GM12878 (cell line): ENCODE results near the gene FXYD3. TPM values are rescaled to one million over a fixed set of nuclear protein-coding genes. Genes with fewer than 3 reads are reported as not detected.

Experiments used
- ATAC-seq: fragments of 200-7000 bp; cut with Tn5 transposase; 3 replicates; pipeline ENCODE4 v1.9.1; 2020; ENCODE audit warnings: mild to moderate bottlenecking, moderate library complexity
- BruUV-seq: library from RNA; stranded (reverse); fragments of 400-500 nt; replicated peaks from 2 replicates; lab custom pipeline; 2021; lab: Mats Ljungman, UMichigan
- CTCF ChIA-PET: fragments of 300-600 bp; sonication (Branson Sonifier 250); formaldehyde crosslinking; extraction: SDS; loops from one replicate; lab custom pipeline; 2021; ENCODE audit warnings: inconsistent platforms; lab: Yijun Ruan, JAX
- POLR2A ChIA-PET: fragments of 350-600 bp; formaldehyde crosslinking; extraction: SDS; loops from one replicate; lab custom pipeline; 2021; ENCODE audit warnings: inconsistent platforms; lab: Charles Lee
- RAD21 ChIA-PET: fragments of 300-600 bp; sonication (Branson Sonifier 250); formaldehyde crosslinking; loops from one replicate; lab custom pipeline; 2023; ENCODE audit warnings: antibody characterized with exemption; ENCODE audit not compliant: unreplicated experiment; lab: Charles Lee
- SMC1A ChIA-PET: fragments of 300-600 bp; sonication (Branson Sonifier 250); formaldehyde crosslinking; loops from one replicate; lab custom pipeline; 2023; ENCODE audit not compliant: unreplicated experiment, uncharacterized antibody; lab: Charles Lee
- DNase-seq: peaks from one replicate; pipeline ENCODE4 v3.0.0-alpha.2; 2011; ENCODE audit warnings: low read depth, low spot score
- FAIRE-seq: peaks from 3 replicates; lab custom pipeline; 2011; peaks lifted over from hg19 to GRCh38; lab: Jason Lieb, UNC
- H2AFZ ChIP-seq: 2 replicates; pipeline ENCODE4 v1.6.0; 2011; ENCODE audit warnings: low read depth, low read length, control low read depth; ENCODE audit not compliant: control insufficient read depth
- H3K27ac ChIP-seq: 2 replicates; pipeline ENCODE4 v1.5.1; 2011; ENCODE audit warnings: control low read depth; ENCODE audit not compliant: control insufficient read depth, insufficient read depth
- H3K27me3 ChIP-seq, 2 experiments: replicated peaks in 1 of 2; 2 replicates each; pipeline versions ENCODE4 v1.6.0 to v1.6.1; 2011; ENCODE audit warnings: low read length in 1 of 2; ENCODE audit not compliant: control insufficient read depth in 2 of 2, insufficient read depth in 2 of 2
- H3K36me3 ChIP-seq, 2 experiments: 2 replicates each; pipeline ENCODE4 v1.5.1; 2011; ENCODE audit warnings: low read length in 1 of 2; ENCODE audit not compliant: control insufficient read depth in 2 of 2, insufficient read depth in 2 of 2
- H3K4me1 ChIP-seq: 2 replicates; pipeline ENCODE4 v1.6.1; 2011; ENCODE audit warnings: mild to moderate bottlenecking, low read length, moderate library complexity, mixed read lengths; ENCODE audit not compliant: control insufficient read depth, insufficient read depth
- H3K4me2 ChIP-seq: 2 replicates; pipeline ENCODE4 v1.6.0; 2011; ENCODE audit warnings: control low read depth; ENCODE audit not compliant: control insufficient read depth, insufficient read depth
- H3K4me3 ChIP-seq: fragments of 200-600 bp; sonication (generic); 2 replicates; pipeline ENCODE4 v1.5.1; 2016
- H3K79me2 ChIP-seq: 2 replicates; pipeline ENCODE4 v1.6.0; 2011; ENCODE audit warnings: low read length; ENCODE audit not compliant: control insufficient read depth, insufficient read depth
- H3K9ac ChIP-seq: 2 replicates; pipeline ENCODE4 v1.8.0; 2011; ENCODE audit warnings: low read length, control low read depth, mixed read lengths; ENCODE audit not compliant: control insufficient read depth, insufficient read depth
- H3K9me3 ChIP-seq: replicated peaks from 3 replicates; pipeline ENCODE4 v1.5.1; 2011; ENCODE audit warnings: mild to moderate bottlenecking, low read length; ENCODE audit not compliant: control insufficient read depth, insufficient read depth
- H4K20me1 ChIP-seq: 2 replicates; pipeline ENCODE4 v1.6.0; 2011; ENCODE audit not compliant: control insufficient read depth, insufficient read depth
- CHD1 ChIP-seq: IDR thresholded peaks from 2 replicates; pipeline ENCODE4 v1.6.1; 2012; ENCODE audit warnings: low read depth, low read length, improper control_type of control experiment
- CHD2 ChIP-seq: IDR thresholded peaks from 2 replicates; pipeline ENCODE4 v1.6.1; 2011; ENCODE audit warnings: low read depth, low read length, improper control_type of control experiment, borderline replicate concordance
- CTCF ChIP-seq, 3 experiments: IDR thresholded peaks in 2 of 3; conservative IDR thresholded peaks in 1 of 3; 2 replicates each; pipeline ENCODE4 v1.5.1; 2011; ENCODE audit warnings: low read depth in 3 of 3, low read length in 3 of 3, mild to moderate bottlenecking in 3 of 3, control low read depth in 2 of 3, moderate library complexity in 2 of 3, inconsistent platforms in 1 of 3, mixed read lengths in 1 of 3; ENCODE audit not compliant: control insufficient read depth in 2 of 3, insufficient read depth in 1 of 3; ENCODE audit errors: extremely low read depth in 1 of 3
- IKZF1 ChIP-seq: fragments of 450-650 bp; conservative IDR thresholded peaks from 2 replicates; pipeline ENCODE4 v1.6.1; 2017; ENCODE audit warnings: antibody characterized with exemption, mild to moderate bottlenecking
- KDM1A ChIP-seq: fragments of 200-600 bp; sonication (generic); IDR thresholded peaks from 2 replicates; pipeline ENCODE4 v1.6.1; 2016; ENCODE audit warnings: borderline replicate concordance
- MAX ChIP-seq: IDR thresholded peaks from 2 replicates; pipeline ENCODE4 v1.6.1; 2012; ENCODE audit warnings: low read depth, low read length, improper control_type of control experiment
- MLLT1 ChIP-seq: fragments of 450-650 bp; IDR thresholded peaks from 2 replicates; pipeline ENCODE4 v1.6.1; 2016; ENCODE audit warnings: mild to moderate bottlenecking
- NFXL1 ChIP-seq: fragments of 450-650 bp; IDR thresholded peaks from 2 replicates; pipeline ENCODE4 v1.6.1; 2017; ENCODE audit warnings: antibody characterized with exemption, mild to moderate bottlenecking, borderline replicate concordance
- NFYB ChIP-seq: IDR thresholded peaks from 2 replicates; pipeline ENCODE4 v1.6.1; 2011; ENCODE audit warnings: low read depth, mild to moderate bottlenecking, low read length, improper control_type of control experiment, moderate library complexity; ENCODE audit not compliant: insufficient read depth
- POLR2A ChIP-seq: IDR thresholded peaks from 2 replicates; pipeline ENCODE4 v1.6.1; 2011; ENCODE audit warnings: low read depth, mild to moderate bottlenecking, low read length
- POU2F2 ChIP-seq: IDR thresholded peaks from 3 replicates; pipeline ENCODE4 v1.6.1; 2011; ENCODE audit warnings: low read depth, mild to moderate bottlenecking, low read length, borderline replicate concordance
- RAD21 ChIP-seq: IDR thresholded peaks from 2 replicates; pipeline ENCODE4 v1.6.1; 2011; ENCODE audit warnings: mild to moderate bottlenecking, low read depth, low read length, moderate library complexity; ENCODE audit not compliant: insufficient read depth
- RBBP5 ChIP-seq: fragments of 200-600 bp; sonication (generic); conservative IDR thresholded peaks from 2 replicates; pipeline ENCODE4 v1.6.1; 2016
- SMARCA5 ChIP-seq: fragments of 450-650 bp; IDR thresholded peaks from 2 replicates; pipeline ENCODE4 v1.6.1; 2017; ENCODE audit warnings: mild to moderate bottlenecking
- TCF12 ChIP-seq: IDR thresholded peaks from 2 replicates; pipeline ENCODE4 v1.6.1; 2011; ENCODE audit warnings: low read depth, mild to moderate bottlenecking, low read length
- ZNF274 ChIP-seq: IDR thresholded peaks from one replicate; pipeline ENCODE4 v1.8.0; 2011; ENCODE audit not compliant: insufficient read length, insufficient read depth
- ZSCAN29 ChIP-seq: fragments of 450-650 bp; IDR thresholded peaks from 2 replicates; pipeline ENCODE4 v1.6.1; 2017; ENCODE audit warnings: mild to moderate bottlenecking, moderate library complexity
- WGBS: methylation state at CpG from one replicate; pipeline ENCODE4 v1.1.6; 2016; ENCODE audit warnings: low lambda C conversion rate; ENCODE audit not compliant: insufficient replicate concordance, insufficient coverage; ENCODE audit errors: missing lambda C conversion rate; 5-methylcytosine and 5-hydroxymethylcytosine counted together
- in situ Hi-C: fragments of 300-500 bp; cut with MboI; formaldehyde crosslinking; loops from 9 replicates; pipeline ENCODE4 v1.14.3; 2018; ENCODE audit warnings: mixed read lengths
- intact Hi-C: fragments of 100-400 bp; cut with micrococcal nuclease; formaldehyde crosslinking; loops from one replicate; pipeline ENCODE4 v1.14.2; 2022; ENCODE audit not compliant: unreplicated experiment
- polyA plus RNA-seq, 11 experiments: library from polyadenylated mRNA; depleted of rRNA in 4 of 11; unstranded in 6 of 11; stranded (reverse) in 5 of 11; fragments of >200 nt; fragmentation: Nextera tagmentation in 4 of 11; fragmentation: Illumina TruSeq in 1 of 11; extraction: Ambion mirVana in 4 of 11; extraction: Trizol in 1 of 11; gene quantifications; 1 replicate in 1 of 11; 2 replicates in 10 of 11; pipeline versions ENCODE4 v1.2.1 to v1.2.3, GENCODE V29; 2011 to 2016; ENCODE audit warnings: inconsistent platforms in 2 of 11, missing spikeins in 2 of 11, low read depth in 1 of 11
- total RNA-seq, 4 experiments: library from RNA; depleted of rRNA in 3 of 4; stranded (reverse); fragments of >200 nt in 3 of 4; fragmentation: Illumina TruSeq in 1 of 4; extraction: Trizol in 1 of 4; gene quantifications; 2 replicates each; pipeline versions ENCODE4 v1.2.1 to v1.2.3, GENCODE V29; 2013 to 2021

FXYD3 gene
- total and polyA plus RNA-seq, 10 of the 15 experiments (the other 5 are each of a cell fraction or from before 2014, with no cell fraction given): 0.09 to 0.44 TPM; not detected in 8

GRCh38 chr19:35153701-35154524, 38.3 kb downstream of the FXYD3 start:
- SMC1A ChIA-PET: interaction anchor here (1.2 to 2.0 kb wide), 3 partner anchors 12 to 109 kb away, joined by 4 to 17 read pairs (median 8); partner anchors contain the start of gene FXYD7
- POLR2A ChIA-PET: interaction anchor here (0.6 to 1.5 kb wide), 9 partner anchors 13 to 201 kb away, joined by 3 to 5 read pairs (median 4); no protein-coding TSS in a partner anchor
- in situ Hi-C loops (no loop called here), intact Hi-C loops (no loop called here)
- FAIRE-seq: peak; percentile 65
- Histone ChIP-seq H3K9me3 (no peaks in the 10 kb centered on the region), H2AFZ (peak overlapping the region; percentile 59), H3K4me2 (peak overlapping the region; percentile 81), H3K36me3 (peaks cover 0 to 10% of the 10 kb centered on the region in 2 experiments; a peak in 3 of 4 replicates), H3K27ac (peak overlapping the region; percentile 34), H3K4me1 (peaks cover 6% of the 10 kb centered on the region), H3K4me3 (peak overlapping the region; percentile 98), H3K79me2 (peaks cover 19% of the 10 kb centered on the region), H3K9ac (peak overlapping the region; percentile 75; the same call in 1 of the 2 replicates), H3K27me3 (peaks cover 0 to 3% of the 10 kb centered on the region in 2 experiments; a peak in 1 of 4 replicates), H4K20me1 (no peaks in the 10 kb centered on the region)
- DNase-seq: no peak
- 0% methylated on average over 20 of the region's 36 CpGs for WGBS
- RAD21 ChIA-PET: interaction anchor here (0.9 to 2.3 kb wide), 5 partner anchors 12 to 63 kb away, joined by 3 to 17 read pairs (median 4); no protein-coding TSS in a partner anchor
- BruUV-seq: no TSS peak
- CTCF ChIA-PET: interaction anchor here (0.6 to 2.6 kb wide), 11 partner anchors 8 to 380 kb away, joined by 3 to 26 read pairs (median 4); partner anchors contain the start of gene FXYD7
- ATAC-seq: peak; percentile 81
- no peak for TF ChIP-seq NFYB
- TF ChIP-seq ZNF274: no peak
- no peak for TF ChIP-seq NFXL1
- TF ChIP-seq TCF12: no peak
- 0 out of 2 replicates have a peak, but pooled peaks have one; percentile 18 for TF ChIP-seq CHD2
- TF ChIP-seq KDM1A: no peak
- TF ChIP-seq MLLT1: no peak
- no peak for TF ChIP-seq POU2F2
- 0 out of 2 replicates have a peak, but pooled peaks have one; percentile 7 for TF ChIP-seq RAD21
- TF ChIP-seq CHD1: no peak
- TF ChIP-seq CTCF (IDR thresholded peaks at IDR 0.05 in 2 of 3, conservative IDR thresholded peaks at IDR 0.05 in 1 of 3; ENCODE audit: control insufficient read depth in 2 of 3, extremely low read depth in 1 of 3, insufficient read depth in 1 of 3, low read depth in 3 of 3, low read length in 3 of 3): peak; percentile 52 to 82 (median 54)
- peak; percentile 74 for TF ChIP-seq IKZF1
- no peak for TF ChIP-seq RBBP5
- peak; percentile 56; the same call in 1 of the 2 replicates for TF ChIP-seq SMARCA5
- no peak for TF ChIP-seq POLR2A
- TF ChIP-seq MAX: 0 out of 2 replicates have a peak, but pooled peaks have one; percentile 29
- TF ChIP-seq ZSCAN29: no peak
